HepG2 (cell line): ENCODE data around the gene ZBTB20. TPM values are rescaled to one million over a fixed set of nuclear protein-coding genes. Genes with fewer than 3 reads are reported as not detected.

Experiments
- ATAC-seq: fragments of 200-7000 bp; cut with Tn5 transposase; 3 replicates; pipeline ENCODE4 v1.9.1; 2020; ENCODE audit warnings: mild to moderate bottlenecking, moderate library complexity
- BruUV-seq: library from RNA; stranded (reverse); fragments of 400-500 nt; replicated peaks from 2 replicates; lab custom pipeline; 2021; lab: Mats Ljungman, UMichigan
- CTCF ChIA-PET: fragments of 300-600 bp; formaldehyde crosslinking; extraction: SDS; loops from one replicate; lab custom pipeline; 2021; ENCODE audit warnings: low total read pairs, inconsistent platforms, low intra/inter-chr PET ratio; lab: Yijun Ruan, JAX
- POLR2A ChIA-PET: fragments of 350-600 bp; sonication (Branson Sonifier 250); formaldehyde crosslinking; loops from one replicate; lab custom pipeline; 2020; ENCODE audit warnings: antibody characterized with exemption, inconsistent platforms; lab: Yijun Ruan, JAX
- DNase-seq: peaks from one replicate; pipeline ENCODE4 v3.0.0-alpha.2; 2015; ENCODE audit warnings: low spot score
- FAIRE-seq: peaks from 3 replicates; lab custom pipeline; 2011; peaks lifted over from hg19 to GRCh38; lab: Jason Lieb, UNC
- H2AFZ ChIP-seq: one replicate; pipeline ENCODE4 v1.6.1; 2011; ENCODE audit warnings: low read length, inconsistent platforms
- H3K27ac ChIP-seq: fragments of 300-600 bp; 3 replicates; pipeline ENCODE4 v1.8.0; 2011; ENCODE audit warnings: mixed run types, mild to moderate bottlenecking, mixed read lengths, low read length, inconsistent platforms; ENCODE audit not compliant: insufficient read depth; ENCODE audit errors: extremely low read length
- H3K27me3 ChIP-seq, 2 experiments: fragments of 200-600 bp in 1 of 2; 2 replicates in 1 of 2; 3 replicates in 1 of 2; pipeline versions ENCODE4 v1.6.0 to v1.8.0; 2011; ENCODE audit warnings: low read length in 2 of 2, mild to moderate bottlenecking in 2 of 2, moderate library complexity in 2 of 2, inconsistent platforms in 1 of 2; ENCODE audit not compliant: insufficient read depth in 2 of 2, control insufficient read depth in 1 of 2
- H3K36me3 ChIP-seq, 2 experiments: fragments of 200-600 bp in 1 of 2; replicated peaks in 1 of 2; 2 replicates in 1 of 2; 3 replicates in 1 of 2; pipeline versions ENCODE4 v1.5.1 to v1.8.0; 2011; ENCODE audit warnings: low read length in 2 of 2, inconsistent platforms in 1 of 2; ENCODE audit not compliant: insufficient read depth in 2 of 2, control insufficient read depth in 1 of 2
- H3K4me1 ChIP-seq: 2 replicates; pipeline ENCODE4 v1.5.1; 2012; ENCODE audit warnings: low read length, inconsistent platforms; ENCODE audit not compliant: insufficient read depth
- H3K4me2 ChIP-seq: 2 replicates; pipeline ENCODE4 v1.6.0; 2011; ENCODE audit warnings: low read depth, low read length, inconsistent platforms
- H3K4me3 ChIP-seq, 3 experiments: fragments of 200-600 bp in 1 of 3; sonication (generic), shearing (Covaris generic) in 1 of 3; replicated peaks in 1 of 3; 2 replicates each; pipeline ENCODE4 v1.5.1; 2011 to 2016; ENCODE audit warnings: low read length in 3 of 3, inconsistent platforms in 2 of 3, low read depth in 2 of 3, mild to moderate bottlenecking in 2 of 3, control low read depth in 1 of 3, mixed read lengths in 1 of 3; ENCODE audit not compliant: insufficient read depth in 1 of 3
- H3K79me2 ChIP-seq: one replicate; pipeline ENCODE4 v1.6.1; 2011; ENCODE audit warnings: low read length, inconsistent platforms; ENCODE audit not compliant: insufficient read depth
- H3K9ac ChIP-seq: 2 replicates; pipeline ENCODE4 v1.6.0; 2011; ENCODE audit warnings: mild to moderate bottlenecking, low read depth, low read length, inconsistent platforms; ENCODE audit not compliant: insufficient read depth
- H3K9me3 ChIP-seq: 2 replicates; pipeline ENCODE4 v1.5.1; 2012; ENCODE audit warnings: mild to moderate bottlenecking, low read length
- H4K20me1 ChIP-seq: 2 replicates; pipeline ENCODE4 v1.6.0; 2011; ENCODE audit warnings: inconsistent platforms, mild to moderate bottlenecking, low read length, moderate library complexity; ENCODE audit not compliant: insufficient read depth
- AGO2 ChIP-seq: fragments of 200-400 bp; formaldehyde crosslinking; optimal IDR thresholded peaks from 2 replicates; pipeline ENCODE3; 2017; ENCODE audit warnings: mild to moderate bottlenecking, low read depth, low read length, moderate library complexity
- AHDC1 ChIP-seq: sonication (generic); formaldehyde crosslinking; IDR thresholded peaks from 2 replicates; pipeline ENCODE4 v1.5.1; 2020; ENCODE audit warnings: mild to moderate bottlenecking, missing genetic modification reagents, borderline replicate concordance
- DNMT1 ChIP-seq: sonication (generic); formaldehyde crosslinking; IDR thresholded peaks from 2 replicates; pipeline ENCODE4 v1.5.1; 2020; ENCODE audit warnings: mild to moderate bottlenecking, missing genetic modification reagents
- GATA4 ChIP-seq: sonication (generic); IDR thresholded peaks from 2 replicates; pipeline ENCODE4 v1.6.1; 2016; ENCODE audit warnings: antibody characterized with exemption, low read depth, borderline replicate concordance
- HCFC1 ChIP-seq: fragments of 150-350 bp; IDR thresholded peaks from 2 replicates; pipeline ENCODE4 v1.6.1; 2014; ENCODE audit warnings: low read depth, low read length
- ONECUT2 ChIP-seq: sonication (generic); formaldehyde crosslinking; IDR thresholded peaks from 2 replicates; pipeline ENCODE4 v1.4.0; 2020; ENCODE audit warnings: missing genetic modification reagents
- PCBP1 ChIP-seq: fragments of 200-400 bp; formaldehyde crosslinking; IDR thresholded peaks from 2 replicates; pipeline ENCODE4 v1.6.1; 2017; ENCODE audit warnings: mild to moderate bottlenecking, low read depth, low read length, borderline replicate concordance
- RBM39 ChIP-seq: fragments of 200-400 bp; formaldehyde crosslinking; IDR thresholded peaks from one replicate; pipeline ENCODE4 v1.6.1; 2018; ENCODE audit warnings: antibody characterized with exemption, mild to moderate bottlenecking, low read depth, low read length; ENCODE audit not compliant: poor library complexity, severe bottlenecking
- STAG1 ChIP-seq: sonication (generic); formaldehyde crosslinking; IDR thresholded peaks from 2 replicates; pipeline ENCODE4 v1.4.0; 2020; ENCODE audit warnings: missing genetic modification reagents
- TOPORS ChIP-seq: sonication (generic); formaldehyde crosslinking; IDR thresholded peaks from 2 replicates; pipeline ENCODE4 v1.8.0; 2023; ENCODE audit warnings: mild to moderate bottlenecking, missing genetic modification reagents
- ZBTB4 ChIP-seq: sonication (generic); formaldehyde crosslinking; IDR thresholded peaks from 2 replicates; pipeline ENCODE4 v1.4.0; 2020; ENCODE audit warnings: missing genetic modification reagents, mild to moderate bottlenecking, borderline replicate concordance
- ZNF225 ChIP-seq: sonication (generic); formaldehyde crosslinking; IDR thresholded peaks from 2 replicates; pipeline ENCODE4 v1.4.0; 2020; ENCODE audit warnings: mild to moderate bottlenecking, missing genetic modification reagents
- ZNF607 ChIP-seq: sonication (generic); formaldehyde crosslinking; IDR thresholded peaks from 2 replicates; pipeline ENCODE4 v1.5.1; 2020; ENCODE audit warnings: missing genetic modification reagents, mild to moderate bottlenecking, borderline replicate concordance
- WGBS: methylation state at CpG from one replicate; pipeline ENCODE4 v1.1.6; 2017; ENCODE audit warnings: low lambda C conversion rate; 5-methylcytosine and 5-hydroxymethylcytosine counted together
- in situ Hi-C: cut with HindIII; loops from 2 replicates; pipeline ENCODE4 v1.10.0; 2017; ENCODE audit warnings: low pct_unique_long_range_greater_than_20kb; ENCODE audit not compliant: extremely low pct_ligation_motif_present
- intact Hi-C: fragments of 100-400 bp; cut with micrococcal nuclease; formaldehyde crosslinking; loops from one replicate; pipeline ENCODE4 v1.10.0; 2022; ENCODE audit not compliant: unreplicated experiment
- polyA plus RNA-seq, 8 experiments: library from polyadenylated mRNA; depleted of rRNA in 3 of 8; stranded (reverse) in 7 of 8; unstranded in 1 of 8; fragments of >200 nt; fragmentation: Illumina TruSeq in 4 of 8; extraction: Trizol in 4 of 8; gene quantifications; 2 replicates each; pipeline versions ENCODE4 v1.2.1 to v1.2.3, GENCODE V29; 2011 to 2016; ENCODE audit warnings: low read depth in 4 of 8, missing spikeins in 1 of 8, mixed read lengths in 1 of 8; ENCODE audit not compliant: insufficient read depth in 1 of 8
- total RNA-seq, 5 experiments: library from RNA; depleted of rRNA; stranded (reverse); fragments of >200 nt; fragmentation: Illumina TruSeq; extraction: Trizol; gene quantifications; 2 replicates each; pipeline ENCODE4 v1.2.3, GENCODE V29; 2016; ENCODE audit warnings: low read depth in 1 of 5
- TF ChIP-seq, protein P1 (sequence below): IDR thresholded peaks from 2 replicates; pipeline ENCODE4 v1.6.1; 2018; ENCODE audit warnings: missing genetic modification reagents

Gene ZBTB20
- total and polyA plus RNA-seq, 2 of the 13 experiments (the other 11 are each of a cell fraction or from before 2014, with no cell fraction given), result 1.9 to 8.8 TPM

DNA sequence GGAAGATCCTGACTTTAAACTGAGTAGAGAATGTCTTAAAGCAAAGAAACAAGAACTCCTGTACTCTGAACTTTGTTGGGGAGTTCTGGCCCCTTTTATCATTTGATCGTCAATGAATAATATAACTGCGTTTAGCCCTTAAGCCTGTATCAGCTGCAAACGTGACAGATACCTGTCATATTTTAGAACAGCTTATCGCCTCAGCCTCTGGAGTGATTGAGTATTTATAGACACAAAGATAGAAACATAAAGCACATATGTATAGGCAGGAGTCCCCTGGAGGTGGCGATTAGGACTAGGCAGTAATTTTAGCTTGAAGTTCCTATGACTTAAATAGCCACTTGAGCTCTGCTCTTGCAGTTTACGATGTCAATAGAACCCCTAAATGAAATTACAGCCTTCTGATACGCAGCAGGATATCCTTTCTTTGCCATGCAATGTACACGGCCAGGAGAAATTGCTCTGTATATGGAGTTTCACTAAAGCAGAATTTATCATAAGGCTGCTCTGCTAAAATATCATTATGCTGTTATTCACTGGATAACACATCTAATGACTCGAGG, 531.5 kb downstream of the ZBTB20 start:
- H3K4me2 ChIP-seq, result no peak overlapping the region
- in situ Hi-C loops (no loop called here), intact Hi-C loops (no loop called here)
- DNase-seq, result no peak
- ATAC-seq, result no peak
- H3K36me3 ChIP-seq, result 0 out of 5 replicates have a peak, but pooled peaks cover 0 to 2% of the 10 kb centered on the region in 2 experiments
- H2AFZ ChIP-seq, result no peak overlapping the region
- H3K9me3 ChIP-seq, result no peaks in the 10 kb centered on the region
- H3K27ac ChIP-seq, result no peak overlapping the region
- BruUV-seq, result no TSS peak
- no peak for FAIRE-seq
- H3K4me1 ChIP-seq, result no peaks in the 10 kb centered on the region
- no peak overlapping the region for H3K4me3 ChIP-seq
- no peaks in the 10 kb centered on the region for H4K20me1 ChIP-seq
- ChIA-PET POLR2A (no interaction called here), CTCF (no interaction called here)
- peaks cover 6% of the 10 kb centered on the region for H3K79me2 ChIP-seq
- H3K9ac ChIP-seq, result no peak overlapping the region
- no peaks in the 10 kb centered on the region for H3K27me3 ChIP-seq
- WGBS, result 84% methylated on average over 9 of the region's 9 CpGs
- TF ChIP-seq HCFC1 (no peak), AHDC1 (CRISPR knock-in tag) (no peak), AGO2 (no peak), RBM39 (no peak), ZNF225 (CRISPR knock-in tag) (no peak), ONECUT2 (CRISPR knock-in tag) (no peak), DNMT1 (CRISPR knock-in tag) (no peak), GATA4 (no peak), ZBTB4 (CRISPR knock-in tag) (no peak), STAG1 (CRISPR knock-in tag) (no peak), TOPORS (no peak), ZNF607 (CRISPR knock-in tag) (no peak), PCBP1 (no peak)
- TF ChIP-seq, protein P1, sequence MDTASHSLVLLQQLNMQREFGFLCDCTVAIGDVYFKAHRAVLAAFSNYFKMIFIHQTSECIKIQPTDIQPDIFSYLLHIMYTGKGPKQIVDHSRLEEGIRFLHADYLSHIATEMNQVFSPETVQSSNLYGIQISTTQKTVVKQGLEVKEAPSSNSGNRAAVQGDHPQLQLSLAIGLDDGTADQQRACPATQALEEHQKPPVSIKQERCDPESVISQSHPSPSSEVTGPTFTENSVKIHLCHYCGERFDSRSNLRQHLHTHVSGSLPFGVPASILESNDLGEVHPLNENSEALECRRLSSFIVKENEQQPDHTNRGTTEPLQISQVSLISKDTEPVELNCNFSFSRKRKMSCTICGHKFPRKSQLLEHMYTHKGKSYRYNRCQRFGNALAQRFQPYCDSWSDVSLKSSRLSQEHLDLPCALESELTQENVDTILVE (CRISPR knock-in tag), result no peak
